ENCODE results near the gene SOCS6. TPM values are rescaled to one million over a fixed set of nuclear protein-coding genes. Genes with fewer than 3 reads are reported as not detected.

The SOCS6 gene
- total RNA-seq, 1 experiment from 2014 or later: 16.9 TPM

Other genes with a start within 250 kb of the SOCS6 start
- 55.8 and 64.7 TPM in 2 replicates for gene RTTN, start 83.4 kb upstream of the SOCS6 start, total RNA-seq (2022)